ENCODE measurements around the gene ERICH4. TPM values are rescaled to one million over a fixed set of nuclear protein-coding genes. Genes with fewer than 3 reads are reported as not detected.

ERICH4 gene
- total RNA-seq, 1 experiment from 2014 or later = not detected

DNA sequence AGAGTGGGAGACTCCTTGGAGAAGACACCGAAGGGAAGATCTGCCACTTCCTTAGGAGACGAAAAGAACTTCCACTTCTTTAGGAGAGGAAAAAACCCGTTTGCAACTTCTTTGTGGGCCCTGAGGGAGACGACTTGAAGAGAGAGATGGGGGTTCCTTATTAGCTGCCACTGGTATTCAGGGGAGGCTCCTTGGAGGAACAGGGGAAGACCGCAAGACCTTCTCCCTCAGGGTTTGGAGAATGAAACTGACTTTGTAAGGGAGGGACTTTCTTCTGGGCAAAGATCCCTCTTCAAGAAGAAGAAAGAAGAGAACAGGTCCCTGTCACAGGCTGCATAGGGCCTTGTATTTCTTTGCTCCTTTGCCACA is 44.9 kb upstream of the ERICH4 start:
- no peak overlapping the region for H2AFZ ChIP-seq (ENCODE audit: low read depth, low read length, poor library complexity, severe bottlenecking)
- TF ChIP-seq MAX (IDR thresholded peaks at IDR 0.05) = no peak
- TF ChIP-seq POLR2A (IDR thresholded peaks at IDR 0.05; ENCODE audit: borderline replicate concordance, extremely low read depth, insufficient read depth, insufficient read length) = no peak
- TF ChIP-seq EGR1 (IDR thresholded peaks at IDR 0.05; ENCODE audit: low read depth) = no peak
- TF ChIP-seq EZH2phosphoT487 (IDR thresholded peaks at IDR 0.05; ENCODE audit: borderline replicate concordance) = no peak
- no peak for TF ChIP-seq SRF (IDR thresholded peaks at IDR 0.05; ENCODE audit: low read depth)
- TF ChIP-seq, protein P1, sequence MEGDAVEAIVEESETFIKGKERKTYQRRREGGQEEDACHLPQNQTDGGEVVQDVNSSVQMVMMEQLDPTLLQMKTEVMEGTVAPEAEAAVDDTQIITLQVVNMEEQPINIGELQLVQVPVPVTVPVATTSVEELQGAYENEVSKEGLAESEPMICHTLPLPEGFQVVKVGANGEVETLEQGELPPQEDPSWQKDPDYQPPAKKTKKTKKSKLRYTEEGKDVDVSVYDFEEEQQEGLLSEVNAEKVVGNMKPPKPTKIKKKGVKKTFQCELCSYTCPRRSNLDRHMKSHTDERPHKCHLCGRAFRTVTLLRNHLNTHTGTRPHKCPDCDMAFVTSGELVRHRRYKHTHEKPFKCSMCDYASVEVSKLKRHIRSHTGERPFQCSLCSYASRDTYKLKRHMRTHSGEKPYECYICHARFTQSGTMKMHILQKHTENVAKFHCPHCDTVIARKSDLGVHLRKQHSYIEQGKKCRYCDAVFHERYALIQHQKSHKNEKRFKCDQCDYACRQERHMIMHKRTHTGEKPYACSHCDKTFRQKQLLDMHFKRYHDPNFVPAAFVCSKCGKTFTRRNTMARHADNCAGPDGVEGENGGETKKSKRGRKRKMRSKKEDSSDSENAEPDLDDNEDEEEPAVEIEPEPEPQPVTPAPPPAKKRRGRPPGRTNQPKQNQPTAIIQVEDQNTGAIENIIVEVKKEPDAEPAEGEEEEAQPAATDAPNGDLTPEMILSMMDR (IDR thresholded peaks at IDR 0.05 in 2 of 3, conservative IDR thresholded peaks at IDR 0.05 in 1 of 3; ENCODE audit: borderline replicate concordance in 1 of 3, insufficient read depth in 1 of 3, low read depth in 2 of 3, low read length in 2 of 3) = no peak
- ATAC-seq (0 out of 2 replicates have a peak, but pooled peaks have one; percentile 2), DNase-seq (ENCODE audit: low read depth, low spot score) (no peak)
- intact Hi-C loops (cut with micrococcal nuclease) = no loop called here
- ChIA-PET CTCF (no interaction called here), POLR2A (no interaction called here), RAD21 (ENCODE audit: low non-redundant PET in 1 of 2, low total read pairs in 2 of 2, uncharacterized antibody in 2 of 2, unreplicated experiment in 2 of 2) (no interaction called here)
- no peaks in the 10 kb centered on the region for H3K9me3 ChIP-seq (ENCODE audit: control insufficient read depth in 1 of 2, insufficient read depth in 1 of 2, low read depth in 1 of 2, low read length in 2 of 2)
- H3K27ac ChIP-seq (ENCODE audit: low read depth, low read length) = peak overlapping the region; percentile 65
- H3K9ac ChIP-seq (ENCODE audit: low read length) = peak overlapping the region; percentile 92
- peaks cover 42% of the 10 kb centered on the region for H3K79me2 ChIP-seq (ENCODE audit: insufficient read depth, low read length)
- peak overlapping the region; percentile 60 to 93 for H3K4me3 ChIP-seq (replicated peaks in 1 of 2; ENCODE audit: low read depth in 1 of 2, low read length in 2 of 2)
- H4K20me1 ChIP-seq (ENCODE audit: insufficient read depth) = no peaks in the 10 kb centered on the region
- H3K9me2 ChIP-seq (ENCODE audit: insufficient read depth) = no peaks in the 10 kb centered on the region
- H3K4me1 ChIP-seq (ENCODE audit: control insufficient read depth in 1 of 2, insufficient read depth in 2 of 2, low read length in 2 of 2) = peaks cover 12 to 21% of the 10 kb centered on the region in 2 experiments
- H3K4me2 ChIP-seq (ENCODE audit: low read length) = peak overlapping the region; percentile 83
- no peaks in the 10 kb centered on the region for H3K36me3 ChIP-seq (ENCODE audit: control insufficient read depth in 1 of 2, insufficient read depth in 2 of 2, low read length in 2 of 2)
- BruUV-seq (replicated peaks) = no TSS peak
- no peaks in the 10 kb centered on the region for H3K27me3 ChIP-seq (ENCODE audit: insufficient read depth, low read length)

DNA sequence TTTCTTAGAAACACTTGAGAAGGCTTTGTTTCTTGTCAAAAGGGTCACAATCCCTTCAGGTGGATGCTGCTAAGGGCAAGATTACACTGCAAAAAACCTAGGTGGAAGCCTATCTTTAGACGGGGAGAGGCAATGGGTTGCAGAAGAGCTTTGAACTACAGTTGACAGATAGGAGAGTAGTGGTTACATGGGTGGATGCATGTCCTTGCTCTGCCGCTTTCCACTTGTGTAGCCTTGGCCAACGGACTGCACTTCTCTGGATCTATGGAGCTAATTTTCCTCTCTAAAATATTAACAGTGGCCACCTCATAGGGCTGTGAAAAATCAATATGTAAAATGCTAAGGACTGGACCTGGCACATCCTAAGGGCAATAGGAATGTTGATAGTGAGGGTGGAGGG is 44.4 kb upstream of the ERICH4 start:
- CTCF ChIA-PET = no interaction called here

More for the DNA sequence above, 44.4 kb upstream of the ERICH4 start:
- DNase-seq (ENCODE audit: low read depth, low spot score) = no peak
- ChIA-PET RAD21 (ENCODE audit: low non-redundant PET in 1 of 2, low total read pairs in 2 of 2, uncharacterized antibody in 2 of 2, unreplicated experiment in 2 of 2) (no interaction called here), POLR2A (no interaction called here)
- intact Hi-C loops (cut with micrococcal nuclease) = no loop called here
- H2AFZ ChIP-seq (ENCODE audit: low read depth, low read length, poor library complexity, severe bottlenecking) = no peak overlapping the region
- H4K20me1 ChIP-seq (ENCODE audit: insufficient read depth) = no peaks in the 10 kb centered on the region
- H3K4me2 ChIP-seq (ENCODE audit: low read length) = peak overlapping the region; percentile 83
- H3K79me2 ChIP-seq (ENCODE audit: insufficient read depth, low read length) = peaks cover 42% of the 10 kb centered on the region
- H3K27ac ChIP-seq (ENCODE audit: low read depth, low read length) = no peak overlapping the region
- no peaks in the 10 kb centered on the region for H3K9me3 ChIP-seq (ENCODE audit: control insufficient read depth in 1 of 2, insufficient read depth in 1 of 2, low read depth in 1 of 2, low read length in 2 of 2)
- H3K4me1 ChIP-seq (ENCODE audit: control insufficient read depth in 1 of 2, insufficient read depth in 2 of 2, low read length in 2 of 2) = peaks cover 12 to 21% of the 10 kb centered on the region in 2 experiments
- H3K9ac ChIP-seq (ENCODE audit: low read length) = peak overlapping the region; percentile 92
- TF ChIP-seq ELF1 (IDR thresholded peaks at IDR 0.05; ENCODE audit: borderline replicate concordance, low read depth) (no peak), ZNF274 (IDR thresholded peaks at IDR 0.05; ENCODE audit: low read depth, low read length) (no peak), JUND (IDR thresholded peaks at IDR 0.05) (no peak), FOSL1 (IDR thresholded peaks at IDR 0.05; ENCODE audit: low read depth) (no peak), EGR1 (IDR thresholded peaks at IDR 0.05; ENCODE audit: low read depth) (no peak), SIN3A (IDR thresholded peaks at IDR 0.05; ENCODE audit: low read depth) (no peak), MAX (IDR thresholded peaks at IDR 0.05) (no peak), SP1 (IDR thresholded peaks at IDR 0.05; ENCODE audit: low read depth) (no peak)
- TF ChIP-seq, protein P2, sequence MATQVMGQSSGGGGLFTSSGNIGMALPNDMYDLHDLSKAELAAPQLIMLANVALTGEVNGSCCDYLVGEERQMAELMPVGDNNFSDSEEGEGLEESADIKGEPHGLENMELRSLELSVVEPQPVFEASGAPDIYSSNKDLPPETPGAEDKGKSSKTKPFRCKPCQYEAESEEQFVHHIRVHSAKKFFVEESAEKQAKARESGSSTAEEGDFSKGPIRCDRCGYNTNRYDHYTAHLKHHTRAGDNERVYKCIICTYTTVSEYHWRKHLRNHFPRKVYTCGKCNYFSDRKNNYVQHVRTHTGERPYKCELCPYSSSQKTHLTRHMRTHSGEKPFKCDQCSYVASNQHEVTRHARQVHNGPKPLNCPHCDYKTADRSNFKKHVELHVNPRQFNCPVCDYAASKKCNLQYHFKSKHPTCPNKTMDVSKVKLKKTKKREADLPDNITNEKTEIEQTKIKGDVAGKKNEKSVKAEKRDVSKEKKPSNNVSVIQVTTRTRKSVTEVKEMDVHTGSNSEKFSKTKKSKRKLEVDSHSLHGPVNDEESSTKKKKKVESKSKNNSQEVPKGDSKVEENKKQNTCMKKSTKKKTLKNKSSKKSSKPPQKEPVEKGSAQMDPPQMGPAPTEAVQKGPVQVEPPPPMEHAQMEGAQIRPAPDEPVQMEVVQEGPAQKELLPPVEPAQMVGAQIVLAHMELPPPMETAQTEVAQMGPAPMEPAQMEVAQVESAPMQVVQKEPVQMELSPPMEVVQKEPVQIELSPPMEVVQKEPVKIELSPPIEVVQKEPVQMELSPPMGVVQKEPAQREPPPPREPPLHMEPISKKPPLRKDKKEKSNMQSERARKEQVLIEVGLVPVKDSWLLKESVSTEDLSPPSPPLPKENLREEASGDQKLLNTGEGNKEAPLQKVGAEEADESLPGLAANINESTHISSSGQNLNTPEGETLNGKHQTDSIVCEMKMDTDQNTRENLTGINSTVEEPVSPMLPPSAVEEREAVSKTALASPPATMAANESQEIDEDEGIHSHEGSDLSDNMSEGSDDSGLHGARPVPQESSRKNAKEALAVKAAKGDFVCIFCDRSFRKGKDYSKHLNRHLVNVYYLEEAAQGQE (IDR thresholded peaks at IDR 0.05; ENCODE audit: low read depth) = no peak
- H3K9me2 ChIP-seq (ENCODE audit: insufficient read depth) = no peaks in the 10 kb centered on the region
- H3K27me3 ChIP-seq (ENCODE audit: insufficient read depth, low read length) = no peaks in the 10 kb centered on the region
- H3K4me3 ChIP-seq (replicated peaks in 1 of 2; ENCODE audit: low read depth in 1 of 2, low read length in 2 of 2) = peak overlapping the region; percentile 60 to 93
- no TSS peak for BruUV-seq (replicated peaks)
- no peak for ATAC-seq
- H3K36me3 ChIP-seq (ENCODE audit: control insufficient read depth in 1 of 2, insufficient read depth in 2 of 2, low read length in 2 of 2) = no peaks in the 10 kb centered on the region

Measured in HCT116 (cell line).